ENCODE measurements around the gene MTPN.

The MTPN gene

GRCh38 chr7:135977007-135977741, at the start of gene MTPN:
Gene MTPN (minus strand): TSS chr7:135977359. CDS start chr7:135977100, 259 bp downstream.
- peak; percentile 94 for DNase-seq (ENCODE audit: low read depth)

DNA sequence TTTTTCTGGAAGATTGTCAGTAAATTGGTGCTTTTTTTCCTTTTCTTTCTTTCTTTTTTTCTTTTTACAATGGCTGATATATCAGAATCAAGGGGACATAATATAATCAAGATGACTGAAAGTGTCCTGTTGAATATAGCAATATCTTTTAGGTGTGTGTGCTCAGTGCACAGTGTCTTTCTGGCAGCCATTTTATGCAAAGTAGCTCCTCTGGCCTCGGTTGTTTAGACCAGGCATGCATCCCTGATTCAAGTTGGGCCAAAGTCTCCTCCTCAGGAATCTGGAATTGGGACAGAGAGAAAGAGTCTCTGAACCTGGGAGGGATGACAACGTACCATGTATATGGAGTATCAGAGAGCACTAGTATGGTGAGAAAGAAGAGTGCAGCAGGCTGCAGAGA, 49.0 kb upstream of the MTPN start:
- no peak for DNase-seq (ENCODE audit: low read depth)

DNA sequence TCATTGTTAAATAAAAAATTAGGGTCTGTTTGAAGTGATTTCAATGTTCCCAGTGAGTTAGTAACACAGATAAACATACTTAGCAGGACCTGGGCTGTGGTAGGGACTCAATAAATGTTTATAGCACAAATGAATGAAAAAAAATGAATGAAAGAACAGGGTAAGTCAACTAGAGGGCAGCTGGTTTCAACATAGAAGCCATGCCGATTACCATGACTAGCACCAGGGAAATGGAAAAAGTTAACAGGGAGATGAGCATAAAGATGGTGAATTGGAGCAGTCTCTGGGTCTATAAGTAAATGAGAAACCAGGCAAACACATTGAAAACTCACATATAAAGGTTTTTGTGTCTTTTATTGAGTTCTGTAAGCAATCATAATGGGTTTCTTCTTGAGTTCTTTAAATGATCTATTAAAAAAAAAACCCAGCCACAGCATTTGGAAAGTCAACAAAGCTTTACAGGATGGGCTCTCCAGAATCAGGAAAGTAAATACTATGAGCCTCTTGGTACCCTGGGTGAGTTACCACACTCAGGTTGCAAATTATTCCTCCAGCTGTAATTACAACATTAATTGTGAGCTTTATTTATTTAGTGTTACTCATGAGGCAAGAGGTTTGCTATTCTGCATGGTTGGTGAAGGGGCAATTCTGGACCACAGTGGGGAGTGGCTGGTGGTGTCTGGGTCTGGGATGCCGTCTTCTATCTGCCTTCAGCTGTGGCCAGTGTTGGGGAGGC, 46.1 kb upstream of the MTPN start:
- DNase-seq (ENCODE audit: low read depth): no peak

GRCh38 chr7:136020556-136020955, 43.4 kb upstream of the MTPN start:
- DNase-seq (ENCODE audit: low read depth): no peak

DNA sequence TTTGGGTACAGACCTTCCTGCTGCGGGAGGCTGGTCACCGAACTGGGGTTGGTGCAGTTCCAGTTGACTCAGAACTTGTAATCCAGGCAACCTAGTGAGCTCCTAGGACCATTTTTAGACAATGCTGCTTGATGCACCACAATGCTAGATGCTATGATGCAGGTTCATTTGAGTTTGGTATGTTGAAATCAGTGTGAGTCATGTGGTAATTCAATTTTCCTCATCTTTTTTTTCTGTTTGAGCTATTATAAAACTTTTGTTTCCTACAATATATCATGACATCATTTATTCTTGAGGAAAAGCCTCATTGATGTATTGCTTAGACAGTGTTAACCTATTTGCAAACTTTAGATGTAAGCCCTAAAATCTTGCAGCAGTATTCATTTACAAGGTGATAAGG, 40.9 kb upstream of the MTPN start:
- no peak for DNase-seq (ENCODE audit: low read depth)

DNA sequence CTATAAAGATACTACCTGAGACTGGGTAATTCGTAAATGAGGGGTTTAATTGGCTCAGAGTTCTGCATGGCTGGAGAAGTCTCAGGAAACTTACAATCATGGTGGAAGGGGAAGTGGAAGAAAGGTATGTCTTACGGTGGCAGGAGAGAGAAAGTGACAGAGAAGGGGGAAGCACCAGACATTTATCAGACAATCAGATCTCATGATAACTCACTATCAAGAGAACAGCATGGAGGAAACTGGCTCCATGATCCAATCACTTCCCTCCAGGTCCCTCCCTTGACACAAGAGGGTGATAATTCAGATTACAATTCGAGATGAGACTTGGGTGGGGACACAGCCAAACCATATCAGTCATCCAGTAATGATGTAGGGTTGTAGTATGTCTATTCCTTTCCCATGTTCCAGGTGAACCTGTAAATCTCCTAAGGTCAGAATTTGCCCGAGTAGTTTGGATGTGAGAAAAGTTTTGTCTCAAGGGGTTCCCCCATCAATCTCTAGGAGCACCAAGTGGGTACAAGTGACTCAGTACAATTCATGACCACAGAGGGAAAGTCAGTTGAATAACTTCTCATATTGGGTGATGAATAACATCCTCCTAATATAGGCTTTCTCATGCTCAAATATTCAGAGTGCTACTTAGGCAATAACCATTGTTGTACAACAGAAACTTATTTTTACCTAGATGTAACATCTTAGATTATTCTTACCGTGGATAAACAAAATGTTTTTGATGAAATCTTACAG, 39.7 kb upstream of the MTPN start:
- no peak for DNase-seq (ENCODE audit: low read depth)

GRCh38 chr7:136015638-136016037, 38.5 kb upstream of the MTPN start:
- no peak for DNase-seq (ENCODE audit: low read depth)

DNA sequence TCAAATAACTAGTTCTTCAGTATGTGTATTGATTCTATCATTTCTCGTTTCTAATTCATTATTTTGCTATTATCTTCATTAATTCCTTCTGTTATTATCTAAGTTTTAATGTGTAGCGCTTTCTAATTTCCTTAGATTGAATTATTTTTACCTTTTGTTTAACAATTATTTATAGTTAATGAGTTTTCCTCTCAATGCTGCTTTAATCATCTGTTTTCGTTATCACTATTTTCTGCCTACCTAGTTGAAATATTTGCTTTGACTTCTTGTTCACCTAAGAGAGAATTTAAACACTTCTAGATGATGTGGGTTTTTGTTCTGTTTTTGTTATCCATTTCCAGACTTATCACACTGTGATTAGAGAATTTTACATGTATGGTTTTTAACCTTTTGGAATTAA, 37.5 kb upstream of the MTPN start:
- no peak for DNase-seq (ENCODE audit: low read depth)

DNA sequence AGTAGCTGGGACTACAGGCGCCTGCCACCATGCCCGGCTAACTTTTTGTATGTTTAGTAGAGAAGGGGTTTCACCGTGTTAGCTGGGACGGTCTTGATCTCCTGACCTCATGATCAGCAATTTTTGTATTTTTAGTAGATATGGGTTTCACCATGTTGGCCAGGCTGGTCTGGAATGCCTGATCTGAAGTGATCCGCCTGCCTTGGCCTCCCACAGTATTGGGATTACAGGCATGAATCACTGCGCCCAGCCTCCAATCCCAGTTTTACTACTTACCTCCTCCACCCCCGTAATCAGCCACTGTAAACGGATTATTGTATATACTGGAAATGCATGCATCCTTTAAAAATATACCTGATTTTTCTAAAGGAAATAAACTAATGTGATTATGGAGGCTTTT, 35.1 kb upstream of the MTPN start:
- no peak for DNase-seq (ENCODE audit: low read depth)

DNA sequence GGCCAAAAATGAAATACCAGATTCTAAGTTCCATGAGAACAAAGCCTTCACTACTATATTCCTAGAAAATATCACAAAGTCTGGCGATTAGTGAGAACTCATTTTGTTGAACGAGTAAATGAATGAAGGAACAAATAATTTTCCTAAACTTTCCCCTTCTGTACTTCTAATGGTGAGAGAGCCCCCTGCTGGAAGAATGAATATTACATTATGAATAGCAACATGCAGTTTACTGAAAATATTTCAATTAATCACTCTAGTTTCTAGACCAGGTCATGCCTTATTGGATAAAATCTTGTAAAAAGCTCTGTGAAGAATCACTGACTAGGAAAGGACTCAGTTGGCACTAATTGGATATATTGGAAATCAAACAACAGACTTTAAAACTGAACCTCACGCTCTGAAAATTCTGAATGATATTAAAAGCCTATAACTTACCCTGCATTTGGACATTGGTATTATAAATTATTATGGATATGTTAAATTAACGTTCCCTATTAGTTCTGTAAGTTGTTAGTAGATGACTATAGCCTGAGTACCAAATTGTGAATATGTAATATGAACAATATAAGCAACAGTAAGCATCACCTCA, 32.4 kb upstream of the MTPN start:
- DNase-seq (ENCODE audit: low read depth): peak; percentile 27

DNA sequence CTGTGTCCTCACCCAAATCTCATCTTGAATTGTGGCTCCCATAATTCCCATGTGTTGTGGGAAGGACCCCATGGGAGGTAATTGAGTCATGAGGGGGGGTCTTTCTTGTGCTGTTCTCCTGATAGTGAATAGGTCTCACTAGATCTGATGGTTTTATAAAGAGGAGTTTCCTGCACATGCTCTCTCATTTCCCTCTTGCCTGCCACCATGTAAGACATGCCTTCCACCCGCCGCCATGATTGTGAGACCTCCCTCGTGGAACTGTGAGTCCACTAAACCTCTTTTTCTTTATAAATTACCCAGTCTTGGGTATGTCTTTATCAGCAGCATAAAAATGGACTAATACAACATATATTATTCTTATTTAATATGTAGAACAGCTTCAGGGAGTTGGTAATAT, 29.0 kb upstream of the MTPN start:
- DNase-seq (ENCODE audit: low read depth): no peak

DNA sequence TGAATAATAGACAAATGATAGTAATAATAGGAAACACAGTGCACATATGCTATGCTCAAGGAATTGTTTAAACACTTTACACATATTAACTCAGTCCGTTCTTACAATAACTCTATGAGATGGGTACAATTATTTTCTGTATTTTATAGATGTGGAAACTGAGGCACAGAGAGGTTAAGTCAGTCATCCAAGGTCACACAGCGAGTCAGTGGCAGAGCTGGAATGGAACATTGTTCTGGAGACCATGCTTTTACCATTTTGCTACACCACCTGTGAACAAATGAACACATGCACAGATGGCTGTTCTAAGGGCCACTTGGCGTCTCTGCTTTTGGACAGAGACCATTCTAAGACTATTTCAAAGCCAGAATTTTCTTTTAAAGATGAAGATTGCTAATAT, 26.9 kb upstream of the MTPN start:
- DNase-seq (ENCODE audit: low read depth): no peak

- DNase-seq (ENCODE audit: low read depth): no peak
Observed at GRCh38 chr7:136002802-136003201, 25.6 kb upstream of the MTPN start.

DNA sequence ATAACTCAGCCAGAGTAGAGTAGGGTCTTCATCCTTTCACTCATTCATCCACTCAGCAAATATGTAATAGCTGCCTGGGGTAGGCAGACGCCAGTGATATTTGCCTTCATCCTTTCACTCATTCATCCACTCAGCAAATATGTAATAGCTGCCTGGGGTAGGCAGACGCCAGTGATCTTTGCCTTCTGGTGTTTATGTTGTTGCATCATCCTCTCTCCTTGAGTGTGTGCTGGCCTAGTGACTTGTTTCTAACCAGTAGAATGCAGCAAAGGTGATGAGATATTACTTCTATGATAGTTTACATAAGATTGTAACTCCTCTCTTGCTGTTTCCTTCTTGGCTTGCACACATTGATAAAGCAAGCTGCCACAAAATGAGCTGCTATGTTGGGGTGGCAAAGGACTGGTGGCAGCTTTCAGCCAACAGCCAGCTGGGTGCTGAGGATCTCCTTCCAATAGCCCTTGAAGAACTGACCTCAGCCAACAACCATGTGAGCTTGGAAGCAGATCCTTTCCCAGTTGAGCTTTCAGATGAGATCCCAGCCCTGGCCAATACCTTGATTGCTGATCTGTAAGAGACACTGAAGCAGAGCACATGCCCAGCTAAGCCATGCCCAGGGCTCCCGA, 23.2 kb upstream of the MTPN start:
- no peak for DNase-seq (ENCODE audit: low read depth)

GRCh38 chr7:135998081-135998480, 20.9 kb upstream of the MTPN start:
- no peak for DNase-seq (ENCODE audit: low read depth)

DNA sequence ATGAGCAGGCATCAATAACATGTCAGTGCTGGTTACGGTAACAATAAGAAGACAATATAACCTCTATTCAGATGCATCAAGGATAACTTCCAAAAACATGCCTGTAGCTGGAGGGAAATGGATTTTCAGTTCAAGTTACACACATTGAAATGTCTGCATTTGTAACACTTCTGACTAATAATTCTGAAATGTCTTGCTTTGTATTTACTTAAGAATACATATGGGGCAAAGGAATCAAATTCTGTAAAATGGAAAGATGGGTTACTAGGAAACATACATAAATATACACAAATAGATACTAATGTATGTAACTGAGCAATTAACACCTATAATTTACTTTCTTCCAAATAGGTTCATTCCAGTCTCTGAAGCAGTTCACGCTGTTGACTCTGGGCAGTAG, 18.6 kb upstream of the MTPN start:
- no peak for DNase-seq (ENCODE audit: low read depth)

GRCh38 chr7:135994466-135995205, 17.5 kb upstream of the MTPN start:
- no peak for DNase-seq (ENCODE audit: low read depth)

DNA sequence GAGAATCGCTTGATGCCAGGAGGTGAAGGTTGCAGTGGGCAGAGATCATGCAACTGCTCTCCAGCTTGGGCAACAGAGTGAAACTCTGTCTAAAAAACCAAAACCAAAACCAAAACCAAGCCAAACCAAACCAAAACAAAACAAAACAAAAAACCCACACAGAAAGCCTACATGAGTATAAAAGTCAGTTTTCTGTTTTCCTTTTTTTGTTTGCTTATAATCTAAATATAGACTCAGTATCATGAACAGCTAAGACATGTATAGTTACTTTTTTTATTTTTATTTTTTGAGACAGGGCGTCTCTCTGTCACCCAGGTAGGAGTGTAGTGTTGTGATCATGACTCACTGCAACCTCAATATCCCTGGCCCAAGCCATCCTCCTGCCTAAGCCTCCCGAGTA, 16.8 kb upstream of the MTPN start:
- no peak for DNase-seq (ENCODE audit: low read depth)

GRCh38 chr7:135991906-135992305, 14.7 kb upstream of the MTPN start:
- no peak for DNase-seq (ENCODE audit: low read depth)

DNA sequence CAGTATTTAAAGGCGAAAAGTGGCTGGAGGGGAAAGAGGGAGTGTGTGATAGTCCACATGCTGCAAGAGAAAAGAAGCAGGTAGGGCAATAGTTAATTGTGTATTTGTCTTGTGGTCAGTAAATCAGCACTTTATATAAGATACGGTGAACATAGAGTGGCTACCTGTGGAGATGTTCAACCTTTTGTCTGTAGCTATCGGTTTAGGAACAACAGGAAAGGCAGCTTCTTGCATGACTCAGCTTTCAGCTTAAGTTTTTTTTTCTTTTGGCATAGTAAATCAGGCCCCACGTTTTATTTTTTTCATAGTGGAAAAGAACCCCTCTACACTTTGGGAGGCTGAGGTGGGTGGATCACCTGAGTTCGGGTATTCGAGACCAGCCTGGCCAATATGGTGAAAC, 14.2 kb upstream of the MTPN start:
- DNase-seq (ENCODE audit: low read depth): no peak

DNA sequence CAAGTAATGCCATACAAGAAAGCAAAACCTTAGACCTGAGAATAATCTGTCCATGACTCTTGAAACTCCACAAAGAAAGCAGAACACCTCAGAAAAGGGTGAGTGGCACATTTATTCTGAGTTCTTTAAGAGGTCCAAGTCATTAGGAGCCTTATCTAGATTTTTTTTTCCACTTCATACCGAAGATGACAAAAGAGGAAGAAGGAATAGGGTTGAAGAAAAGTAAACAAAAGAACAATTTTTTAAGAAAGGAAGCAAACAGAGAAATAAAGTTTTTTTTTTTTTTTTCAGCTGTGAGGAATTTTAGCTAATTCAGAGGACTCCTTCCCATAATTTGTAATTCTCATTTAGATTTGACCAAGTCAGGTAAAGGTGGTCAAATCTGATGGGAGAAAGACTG, 13.1 kb upstream of the MTPN start:
- DNase-seq (ENCODE audit: low read depth): no peak

Data from fibroblast of the conjunctiva (primary cell).